ENCODE measurements around the gene CCDC171.

DNA sequence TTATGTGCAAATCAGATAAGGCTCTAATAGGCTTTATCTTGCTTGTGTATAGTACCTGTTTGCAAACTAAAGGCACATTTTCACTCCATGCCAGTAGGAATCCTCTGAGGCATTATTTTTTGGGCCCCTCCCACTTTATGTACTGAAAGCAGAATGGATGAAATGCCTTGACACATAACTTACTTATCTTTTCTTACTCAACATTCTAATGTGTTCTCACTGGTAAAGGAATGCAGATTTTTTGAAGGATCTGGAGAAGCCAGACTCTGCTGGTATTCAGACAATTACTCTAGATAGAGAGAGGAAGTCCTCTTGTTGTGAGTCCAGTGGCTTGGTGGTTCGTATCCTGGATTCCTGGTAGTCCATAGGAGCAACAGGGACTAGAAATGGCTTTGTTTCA, 336.7 kb downstream of the CCDC171 start:
- TF ChIP-seq POLR2A (IDR thresholded peaks at IDR 0.05) (no peak), CTCF (IDR thresholded peaks at IDR 0.05) (no peak)

Data from thyroid gland (tissue), 4 donors.